ENCODE data around the gene FBXO31. TPM values are rescaled to one million over a fixed set of nuclear protein-coding genes. Genes with fewer than 3 reads are reported as not detected.
A peak's percentile ranks its signal among the peaks of the same experiment; 100 is the strongest.

The FBXO31 gene
- total RNA-seq, 1 donor from 2014 or later: 26.2 TPM

DNA sequence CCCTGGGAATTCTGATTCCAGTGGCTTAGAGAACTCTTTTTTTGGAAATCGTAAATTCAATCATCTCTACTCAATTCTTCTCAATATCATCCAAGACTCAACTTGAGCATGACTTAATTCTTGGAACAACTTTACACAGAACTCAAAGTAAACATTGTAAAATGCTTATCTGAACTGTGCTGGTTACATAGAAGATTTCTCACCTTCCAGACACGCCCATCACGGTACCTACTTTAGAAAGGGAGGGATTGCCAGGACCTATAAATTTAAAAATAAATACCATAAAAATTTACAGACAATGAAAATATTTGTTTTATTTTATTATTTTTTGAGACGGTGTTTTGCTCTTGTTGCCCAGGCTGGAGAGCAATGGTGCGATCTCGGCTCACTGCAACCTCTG, 35.1 kb upstream of the FBXO31 start:
- intact Hi-C loops (cut with DNase I): no loop called here
- no peak for ATAC-seq
- no peaks in the 10 kb centered on the region for H3K4me1 ChIP-seq
- H3K27ac ChIP-seq: no peak overlapping the region
- H3K4me3 ChIP-seq: no peak overlapping the region
- DNase-seq: no peak
- TF ChIP-seq CTCF (IDR thresholded peaks at IDR 0.05): no peak
- H3K36me3 ChIP-seq: peaks cover 99% of the 10 kb centered on the region
- no peaks in the 10 kb centered on the region for H3K9me3 ChIP-seq
- H3K27me3 ChIP-seq (ENCODE audit: low read depth): no peaks in the 10 kb centered on the region

DNA sequence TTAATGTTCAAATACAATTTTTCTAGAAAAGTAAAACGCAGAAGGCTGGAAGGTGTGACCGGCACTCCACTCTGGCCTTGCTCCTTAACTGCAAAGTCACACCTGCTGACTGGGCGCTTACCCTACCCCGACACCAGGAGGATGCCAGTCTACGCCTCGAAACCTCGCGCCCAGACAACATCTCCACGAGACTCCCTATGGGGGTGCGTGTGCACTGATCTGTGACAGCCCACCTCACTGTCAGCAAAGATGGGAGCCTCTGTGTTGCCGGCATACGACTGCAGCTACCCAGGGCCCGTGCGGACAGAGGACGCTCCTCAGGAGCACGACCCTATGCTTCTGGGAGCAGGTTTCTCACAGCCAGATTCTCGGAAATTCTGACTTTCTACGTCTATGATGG, 34.6 kb upstream of the FBXO31 start:
- no peak for TF ChIP-seq CTCF (IDR thresholded peaks at IDR 0.05)
- ATAC-seq: no peak
- no peaks in the 10 kb centered on the region for H3K9me3 ChIP-seq

DNA sequence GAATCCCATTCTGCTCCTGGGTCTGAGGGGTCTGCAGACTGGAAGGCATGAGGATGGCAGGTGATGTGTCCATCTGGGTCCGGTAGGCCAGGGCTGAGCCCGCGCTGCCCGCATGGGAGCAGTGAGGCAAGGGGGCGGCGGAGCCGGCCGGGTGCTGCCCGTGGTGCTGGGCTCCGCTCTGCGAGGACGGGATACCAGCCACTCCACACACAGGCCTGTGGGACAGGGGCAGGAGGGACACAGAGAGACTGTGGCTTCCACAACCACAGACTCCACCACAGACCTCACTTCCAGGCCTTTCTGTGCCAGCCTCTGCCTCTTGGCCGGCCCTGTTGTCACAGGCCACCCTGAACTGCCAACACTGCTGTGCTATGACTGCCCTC, 33.9 kb upstream of the FBXO31 start:
- Histone ChIP-seq H3K9me3 (no peaks in the 10 kb centered on the region), H3K27me3 (ENCODE audit: low read depth) (no peaks in the 10 kb centered on the region), H3K4me1 (no peaks in the 10 kb centered on the region), H3K36me3 (peaks cover 98% of the 10 kb centered on the region), H3K4me3 (no peak overlapping the region), H3K27ac (no peak overlapping the region)
- no peak for DNase-seq
- ATAC-seq: peak; percentile 12 to 27
- intact Hi-C loops (cut with DNase I): no loop called here
- no peak for TF ChIP-seq CTCF (IDR thresholded peaks at IDR 0.05)

More for the DNA sequence above, 34.6 kb upstream of the FBXO31 start:
- H3K27ac ChIP-seq: no peak overlapping the region
- H3K36me3 ChIP-seq: peaks cover 98% of the 10 kb centered on the region
- no peaks in the 10 kb centered on the region for H3K27me3 ChIP-seq (ENCODE audit: low read depth)
- no peak overlapping the region for H3K4me3 ChIP-seq
- DNase-seq: no peak
- H3K4me1 ChIP-seq: no peaks in the 10 kb centered on the region
- intact Hi-C loops (cut with DNase I): no loop called here

DNA sequence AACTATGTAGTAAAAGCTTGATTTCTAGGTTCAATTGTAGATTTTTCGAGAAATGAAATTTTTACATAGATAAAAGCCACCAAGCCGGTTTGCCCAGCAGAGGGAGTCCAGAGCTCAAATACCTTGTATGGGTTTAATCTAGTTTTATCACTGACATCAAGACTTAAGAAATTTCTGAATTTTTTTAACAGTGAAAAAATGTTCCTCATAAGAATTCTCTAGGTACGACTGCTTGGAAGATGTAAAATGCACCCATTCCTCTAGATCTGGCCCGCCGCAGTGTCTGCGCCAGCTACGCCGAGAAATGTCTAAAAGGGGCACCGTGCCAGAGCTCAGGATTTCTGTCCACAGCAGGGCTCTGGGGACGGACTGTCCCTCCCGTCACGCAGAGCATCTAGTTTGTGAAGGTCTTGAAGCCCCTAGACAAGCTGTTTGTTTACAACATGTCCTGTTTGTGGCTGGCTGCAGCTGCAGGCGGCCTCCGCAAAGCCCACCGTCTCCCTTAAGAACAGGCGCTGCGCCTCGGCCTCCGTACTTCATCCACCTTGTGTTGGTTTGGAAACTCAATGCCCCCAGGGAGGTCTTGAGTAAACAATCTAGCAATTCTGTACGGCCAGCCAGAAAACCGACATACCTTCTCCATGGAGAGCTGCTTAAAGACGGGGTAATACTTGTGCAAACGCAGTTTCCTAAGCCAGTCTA, 33.4 kb upstream of the FBXO31 start:
- H3K9me3 ChIP-seq: no peaks in the 10 kb centered on the region
- intact Hi-C loops (cut with DNase I): no loop called here
- TF ChIP-seq CTCF (IDR thresholded peaks at IDR 0.05): peak; percentile 62
- no peak overlapping the region for H3K27ac ChIP-seq
- no peak for DNase-seq
- peaks cover 98% of the 10 kb centered on the region for H3K36me3 ChIP-seq
- H3K4me1 ChIP-seq: no peaks in the 10 kb centered on the region
- no peaks in the 10 kb centered on the region for H3K27me3 ChIP-seq (ENCODE audit: low read depth)
- ATAC-seq: no peak
- H3K4me3 ChIP-seq: no peak overlapping the region

DNA sequence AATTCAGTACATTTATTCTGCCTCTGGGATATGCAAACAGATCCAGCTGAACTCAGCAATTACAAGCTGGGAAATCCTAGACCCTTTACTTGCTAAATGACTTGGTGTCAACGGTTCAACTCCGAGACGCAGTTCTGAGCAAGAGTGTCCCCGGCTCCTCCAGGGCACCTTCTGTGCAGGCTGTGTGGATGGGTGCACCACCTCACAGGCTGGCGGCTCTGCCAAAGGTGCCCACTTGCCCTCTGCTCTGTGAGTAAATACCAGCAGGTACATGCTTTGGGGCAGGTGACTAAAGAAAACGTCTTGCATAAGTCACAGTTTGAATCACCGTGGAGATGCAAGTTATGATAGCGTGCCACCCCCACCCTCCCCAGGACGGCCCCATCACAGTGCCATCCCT, 31.9 kb upstream of the FBXO31 start:
- Histone ChIP-seq H3K4me3 (no peak overlapping the region), H3K4me1 (no peaks in the 10 kb centered on the region), H3K9me3 (no peaks in the 10 kb centered on the region), H3K36me3 (peaks cover 99% of the 10 kb centered on the region), H3K27ac (no peak overlapping the region), H3K27me3 (ENCODE audit: low read depth) (no peaks in the 10 kb centered on the region)
- intact Hi-C loops (cut with DNase I): no loop called here
- TF ChIP-seq CTCF (IDR thresholded peaks at IDR 0.05): no peak
- no peak for DNase-seq
- ATAC-seq: no peak

Data from lower lobe of right lung (tissue), 2 donors.